Activated CD4-positive, alpha-beta T cell treated with anti-CD3 and anti-CD28 coated beads, Interleukin-2, Interleukin-4, amounts not matched to agents 100 ng/mL and 50 ng/mL, durations not matched to agents 16 hours and 8 hours (primary cell): ENCODE measurements around the gene KLHDC8B.

ENCODE experiments used
- DNase-seq: peaks from one replicate; pipeline ENCODE4 v3.0.0-alpha.2; 2020; ENCODE audit warnings: low spot score

The KLHDC8B gene

DNA sequence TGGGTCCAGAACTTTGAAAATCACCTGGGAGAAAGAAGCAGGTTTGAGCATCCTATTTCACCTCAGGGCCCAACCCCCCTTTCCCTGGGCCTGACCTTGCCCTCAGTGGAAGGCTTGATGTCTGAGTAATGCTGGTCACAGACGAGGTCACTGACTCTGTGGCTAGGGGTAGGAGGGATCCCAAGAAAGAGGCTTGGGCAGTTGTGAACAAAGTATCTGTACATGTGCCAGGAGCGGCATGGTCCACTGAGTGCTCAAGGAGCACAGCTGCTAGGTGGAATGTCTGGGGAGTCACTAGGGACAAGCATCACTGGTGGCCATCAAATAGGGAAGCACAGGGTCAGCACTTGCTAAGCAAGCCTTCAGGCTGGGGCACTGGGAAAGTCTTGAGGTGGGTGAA lies 12.6 kb upstream of the KLHDC8B start:
- DNase-seq = no peak

DNA sequence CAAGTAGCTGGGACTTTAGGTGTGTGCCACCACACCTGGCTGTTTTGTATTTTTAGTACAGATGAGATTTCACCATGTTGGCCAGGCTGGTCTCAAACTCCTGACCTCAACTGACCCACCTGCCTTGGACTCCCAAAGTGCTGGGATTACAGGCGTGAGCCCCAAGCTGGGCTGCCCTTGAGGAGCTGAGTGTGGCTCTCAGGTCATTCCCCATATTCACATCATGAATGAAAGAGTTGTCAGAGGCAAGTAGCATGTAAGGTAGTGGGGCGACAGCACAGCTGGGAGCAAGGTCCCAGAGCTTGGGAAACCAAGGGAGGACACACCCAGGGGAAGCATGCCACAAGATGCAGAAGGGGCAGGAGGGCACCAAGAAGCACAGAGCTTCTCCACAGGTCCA lies 10.2 kb upstream of the KLHDC8B start:
- DNase-seq = no peak

DNA sequence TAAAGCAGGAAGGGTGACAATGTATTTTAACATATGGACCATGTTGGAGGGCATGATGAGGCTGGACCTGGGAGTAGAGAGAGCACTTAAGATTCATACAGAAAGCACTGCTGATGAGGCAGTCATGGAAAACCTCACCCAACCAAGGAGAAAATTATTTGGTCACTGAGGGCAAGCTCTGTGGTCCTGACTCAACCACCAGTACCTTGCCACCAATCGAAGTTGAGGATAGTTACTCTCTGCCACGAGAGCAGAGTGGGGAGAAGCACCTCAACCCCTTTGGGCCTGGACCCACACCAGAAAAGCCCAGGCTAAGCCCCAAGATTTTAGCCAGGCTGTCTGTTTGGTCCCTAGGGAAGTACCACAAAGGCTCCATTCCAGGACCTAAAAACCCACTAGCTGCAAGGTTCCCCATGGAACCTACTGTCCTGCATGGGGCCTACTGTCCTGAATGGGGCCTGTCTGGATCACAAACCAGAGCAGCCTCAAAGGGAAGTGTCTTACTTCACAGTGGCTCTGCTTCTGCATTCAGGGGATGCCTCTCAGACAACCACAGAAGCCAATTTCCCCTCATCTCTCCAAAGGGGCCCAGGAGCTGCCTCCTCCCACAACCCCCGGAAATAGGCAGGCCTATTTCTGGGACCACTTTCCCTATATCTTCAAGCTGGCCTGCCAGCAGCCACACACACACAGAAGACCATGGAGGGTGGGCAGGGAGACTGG lies 9.4 kb upstream of the KLHDC8B start:
- DNase-seq = peak; percentile 17

DNA sequence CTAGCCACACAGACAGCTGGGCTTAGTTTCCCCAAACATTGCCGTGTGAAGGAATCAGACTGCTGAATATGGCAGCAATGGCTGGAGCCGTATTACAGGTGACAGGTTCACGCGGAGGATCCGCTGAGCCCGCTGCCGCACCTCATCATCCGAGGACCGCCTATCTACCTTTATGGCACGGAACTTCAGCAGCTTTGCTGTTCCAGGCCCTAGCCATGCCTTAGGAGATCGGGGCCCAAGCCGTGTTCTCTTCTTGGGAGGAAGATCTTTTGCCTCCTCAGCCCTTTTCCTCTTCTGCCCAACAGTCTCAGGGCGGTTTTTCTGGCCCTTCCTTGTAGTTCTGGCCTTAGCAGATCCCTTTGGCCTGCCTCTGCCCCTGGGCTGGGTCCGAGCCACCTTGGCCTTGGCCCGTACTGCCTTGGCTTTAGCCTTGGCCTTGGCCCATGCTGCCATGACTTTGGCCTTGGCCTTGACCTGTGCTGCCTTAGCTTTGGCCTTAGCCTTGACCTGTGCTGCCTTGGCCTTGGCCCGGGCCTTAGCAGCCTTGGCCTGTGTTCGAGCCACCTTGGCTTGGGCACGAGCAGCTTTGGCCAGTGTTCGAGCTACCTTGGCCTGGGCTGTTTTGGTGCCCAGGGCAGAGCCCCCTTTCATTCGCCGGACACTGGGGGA lies 8.5 kb upstream of the KLHDC8B start:
- no peak for DNase-seq

DNA sequence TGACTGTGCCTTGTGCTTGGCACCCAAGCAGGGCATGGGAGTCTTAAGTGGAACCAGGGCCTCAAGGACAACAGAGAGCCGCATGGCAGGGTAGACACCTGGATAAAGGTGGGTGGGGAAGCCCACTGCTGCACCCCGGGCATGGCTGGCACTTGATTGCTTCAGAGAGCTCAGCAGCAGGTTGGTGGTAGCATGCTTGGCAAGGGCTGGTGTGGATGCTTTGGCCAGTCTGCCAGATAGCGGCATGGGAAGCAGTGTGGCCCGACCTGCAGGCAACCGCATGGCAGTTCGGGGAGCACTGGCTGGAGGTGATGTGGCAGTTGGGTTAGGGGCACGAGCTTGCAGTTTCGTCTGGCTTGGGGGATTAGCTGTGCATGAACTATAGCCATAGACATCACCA lies 7.8 kb upstream of the KLHDC8B start:
- DNase-seq = no peak

DNA sequence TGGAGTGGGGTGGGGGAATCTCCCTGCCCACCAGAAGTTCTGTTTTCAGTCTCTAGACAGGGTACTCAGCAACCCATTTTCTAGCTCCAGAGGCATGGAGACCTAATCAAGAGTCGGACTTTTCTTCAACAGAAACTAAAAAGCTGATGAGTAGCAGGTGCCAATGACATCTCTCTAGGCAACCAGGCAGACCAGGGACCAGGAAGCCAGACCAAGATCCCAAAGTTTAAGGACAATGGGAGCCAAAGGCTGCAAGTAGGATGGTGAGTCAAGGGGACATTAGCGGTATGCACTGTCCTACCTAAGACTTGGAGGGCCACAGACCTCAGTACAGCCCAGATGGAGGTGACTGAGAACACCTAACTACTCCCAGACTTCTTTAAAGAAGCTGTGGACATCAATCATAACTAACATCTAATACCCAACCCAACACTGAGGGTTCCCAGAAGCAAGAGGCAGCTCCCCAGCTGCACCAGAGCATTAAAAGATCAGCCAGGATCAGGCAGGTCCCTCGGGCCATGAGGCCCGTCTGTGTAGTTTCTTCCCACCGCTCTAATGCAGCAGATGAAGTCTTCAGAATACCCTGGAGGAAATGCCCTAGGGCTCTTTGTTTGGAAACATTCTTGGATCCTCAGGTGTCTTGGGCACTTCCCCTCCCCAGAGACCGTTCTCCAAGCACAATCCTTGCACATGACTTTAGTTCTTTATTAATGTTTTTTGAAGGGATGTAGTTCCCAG lies 6.2 kb upstream of the KLHDC8B start:
- DNase-seq = no peak

DNA sequence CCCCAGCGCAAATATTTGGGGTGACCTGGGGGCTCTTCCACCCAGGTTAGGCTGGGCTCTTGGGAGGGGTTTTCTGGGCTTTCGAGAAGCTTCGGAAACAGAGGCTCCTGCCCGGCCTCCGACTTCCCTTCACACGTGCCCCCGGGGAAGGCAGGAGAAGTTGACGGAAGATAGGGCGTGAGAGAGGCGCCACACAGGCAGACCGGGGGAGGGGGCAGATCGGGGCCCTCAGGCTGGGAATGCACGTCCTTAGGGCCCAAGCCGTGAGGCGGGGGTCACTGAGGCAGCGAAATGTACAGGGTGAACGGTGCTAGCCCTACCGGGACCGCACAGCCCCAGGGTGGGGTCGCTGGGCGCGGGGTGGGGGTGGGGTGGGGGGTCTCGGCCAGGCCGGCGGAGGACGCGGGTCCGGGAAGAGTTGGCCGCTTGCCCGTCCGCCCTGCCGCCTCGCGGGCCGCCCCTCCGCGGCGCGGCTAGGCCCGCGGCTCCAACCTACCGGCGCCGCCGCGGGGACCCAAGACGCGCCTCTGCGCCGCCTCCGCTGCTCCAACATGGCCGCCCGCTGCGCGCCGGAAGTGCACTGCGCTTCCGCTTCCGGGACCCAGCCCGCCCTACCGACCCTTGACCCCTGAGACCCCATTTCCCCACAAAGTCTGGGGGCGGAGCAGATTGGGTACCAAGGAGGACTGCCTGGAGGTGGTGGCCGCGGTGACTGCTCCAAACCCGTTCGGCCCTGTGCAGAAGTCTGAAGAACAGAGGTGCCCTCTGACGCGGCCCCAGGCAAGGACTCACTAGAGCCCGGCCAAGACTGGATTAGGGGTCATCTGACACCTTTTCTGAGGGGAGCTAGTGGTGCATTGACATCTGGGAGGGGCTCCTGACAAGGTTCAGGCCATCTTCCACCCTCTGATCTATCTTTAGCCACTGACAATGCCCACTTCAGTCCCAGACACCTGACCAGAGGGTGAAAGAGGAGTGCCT lies 5.3 kb upstream of the KLHDC8B start, which contains the start of gene CCDC71:
CCDC71 (minus strand) TSS at position 561 of the 981 bp plus-strand sequence. CDS start 2,123 bp downstream, outside the sequence.
- DNase-seq = peak; percentile 81

DNA sequence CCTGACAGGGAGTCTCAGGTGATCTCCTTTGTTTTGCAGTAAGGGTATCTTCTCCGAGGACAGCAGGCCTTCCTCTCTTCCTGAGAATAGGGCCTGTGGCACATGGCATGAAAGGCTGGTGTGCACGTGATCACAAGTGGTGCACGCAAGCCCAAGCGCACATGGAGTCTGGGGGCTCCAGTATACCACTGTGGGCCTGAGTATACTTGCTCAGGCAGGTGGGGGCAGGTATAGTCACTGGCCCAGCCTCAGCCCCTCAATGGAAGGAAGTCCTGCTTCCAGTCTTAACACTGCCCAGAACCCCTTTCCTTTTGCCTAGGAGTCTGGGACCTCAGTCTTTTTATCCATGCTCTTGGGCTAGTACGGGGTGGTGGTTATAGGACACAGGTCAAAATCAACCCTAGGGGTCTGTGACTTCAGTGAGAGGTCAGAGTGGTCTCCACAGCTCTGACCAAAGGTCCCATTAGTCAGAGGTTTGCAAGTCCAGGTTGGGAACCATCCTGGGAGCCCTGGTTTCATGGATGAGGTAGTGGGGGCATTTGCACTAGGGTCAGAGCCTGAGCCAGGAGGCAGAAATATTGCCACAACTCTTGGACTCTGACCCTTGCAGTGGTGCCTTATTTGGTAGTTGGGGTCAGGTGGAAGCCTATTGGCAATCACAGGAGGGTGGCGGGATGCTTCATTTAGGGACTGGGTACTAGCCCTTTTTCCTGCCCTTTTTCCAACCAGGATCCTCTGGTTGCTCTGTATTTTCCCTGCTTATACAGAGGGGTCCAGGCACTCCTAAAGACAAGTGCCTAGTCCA lies 4.4 kb upstream of the KLHDC8B start:
- DNase-seq = no peak

DNA sequence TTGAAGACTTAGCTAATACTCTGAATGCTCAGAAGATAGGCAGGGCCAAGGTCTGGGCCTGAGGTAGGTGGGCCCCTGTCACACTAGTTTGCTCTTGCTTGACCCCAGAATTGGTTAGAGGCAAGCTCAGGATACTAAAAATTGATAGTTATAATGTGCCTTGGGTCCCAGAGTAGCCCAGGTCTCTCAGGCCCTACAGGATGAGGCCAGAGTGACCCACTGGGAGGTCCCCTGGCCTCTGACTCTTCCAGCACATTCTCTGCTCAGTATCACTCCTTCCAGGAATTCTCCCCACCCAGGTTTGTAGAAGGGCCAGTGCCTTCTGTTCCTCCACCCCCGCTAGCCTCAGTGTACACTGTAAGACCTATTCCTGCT lies 667 bp upstream of the KLHDC8B start:
- DNase-seq = no peak

DNA sequence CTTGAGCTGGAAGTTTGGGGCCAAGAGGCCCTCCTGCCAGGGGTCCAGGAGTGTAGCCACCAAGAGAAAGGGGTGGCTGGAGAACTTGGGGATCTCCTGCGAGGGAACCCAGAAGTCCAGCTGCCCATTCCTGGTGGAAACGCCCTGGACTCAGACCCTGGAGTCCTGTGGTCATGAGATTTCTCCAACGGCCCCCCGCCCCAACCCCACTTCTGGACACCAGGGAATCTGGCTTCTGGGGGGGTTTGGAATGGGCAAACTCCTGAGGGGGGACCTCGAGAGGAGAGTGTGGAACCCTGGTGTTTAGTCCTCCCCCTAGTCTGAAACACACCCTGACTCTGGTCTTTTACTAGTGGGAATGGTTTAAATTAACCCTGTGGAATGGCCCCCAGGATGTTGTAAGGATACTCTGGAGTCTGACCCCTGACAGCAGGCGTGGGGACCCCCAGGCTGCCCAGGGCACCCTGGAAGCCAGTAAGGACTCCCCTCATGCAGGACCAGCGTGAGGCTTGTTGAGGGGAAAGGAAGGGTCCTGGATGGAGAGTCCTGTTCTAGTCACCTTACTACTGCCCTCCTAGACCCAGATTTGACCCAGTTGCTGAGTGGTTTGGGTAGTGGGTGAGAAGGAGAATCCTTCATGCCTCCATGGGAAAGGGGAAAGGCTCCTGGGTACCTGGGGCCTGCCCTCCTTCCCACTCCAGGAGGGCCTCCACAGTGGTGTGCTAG lies 540 bp downstream of the KLHDC8B start:
- no peak for DNase-seq

DNA sequence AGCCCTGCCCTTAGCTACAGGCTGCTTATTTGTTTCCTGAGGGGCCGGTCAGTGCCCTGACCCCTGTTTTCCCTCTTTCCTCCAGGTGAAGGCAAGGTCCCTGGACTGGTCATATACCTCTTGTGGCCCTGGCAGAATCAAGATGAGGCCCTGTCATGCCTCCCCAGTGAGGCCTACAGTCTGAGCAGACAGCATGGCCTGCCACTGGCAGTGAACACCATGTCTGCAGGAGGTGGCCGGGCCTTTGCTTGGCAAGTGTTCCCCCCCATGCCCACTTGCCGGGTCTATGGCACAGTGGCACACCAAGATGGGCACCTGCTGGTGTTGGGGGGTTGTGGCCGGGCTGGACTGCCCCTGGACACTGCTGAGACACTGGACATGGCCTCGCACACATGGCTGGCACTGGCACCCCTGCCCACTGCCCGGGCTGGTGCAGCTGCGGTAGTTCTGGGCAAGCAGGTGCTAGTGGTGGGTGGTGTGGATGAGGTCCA lies 1.2 kb downstream of the KLHDC8B start:
- no peak for DNase-seq

DNA sequence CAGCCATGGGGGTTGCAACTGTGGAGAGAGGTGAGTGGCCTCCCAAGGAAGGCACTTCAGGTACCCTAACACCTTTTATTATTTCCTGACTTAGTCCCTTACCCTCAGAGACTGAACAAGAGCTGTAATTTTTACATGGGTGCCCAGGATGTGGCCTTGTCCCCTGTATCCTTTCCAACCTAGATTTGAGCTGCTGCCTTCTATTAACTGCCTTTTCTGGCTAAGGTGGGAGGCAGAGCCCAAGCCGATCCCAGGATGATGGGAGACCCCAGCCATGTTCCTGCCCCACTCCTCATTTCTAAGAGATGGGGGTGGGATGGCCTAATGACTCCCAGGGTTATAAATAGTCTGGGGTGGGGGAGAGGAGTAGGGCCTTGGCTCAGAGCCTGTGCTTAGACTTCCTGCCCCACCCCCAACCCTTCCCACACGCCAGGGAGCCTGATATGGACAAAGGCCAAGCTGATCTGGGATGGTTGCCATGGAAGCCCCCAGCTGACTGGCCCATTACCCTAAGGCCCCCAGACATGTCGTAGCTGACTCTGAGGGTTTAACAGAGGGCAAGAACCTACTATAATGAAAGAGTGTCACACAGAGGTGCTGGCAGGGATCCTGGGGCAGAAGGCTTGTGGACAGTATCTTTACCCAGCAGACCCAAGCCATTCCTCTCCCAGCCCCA lies 1.9 kb downstream of the KLHDC8B start:
- DNase-seq = no peak

DNA sequence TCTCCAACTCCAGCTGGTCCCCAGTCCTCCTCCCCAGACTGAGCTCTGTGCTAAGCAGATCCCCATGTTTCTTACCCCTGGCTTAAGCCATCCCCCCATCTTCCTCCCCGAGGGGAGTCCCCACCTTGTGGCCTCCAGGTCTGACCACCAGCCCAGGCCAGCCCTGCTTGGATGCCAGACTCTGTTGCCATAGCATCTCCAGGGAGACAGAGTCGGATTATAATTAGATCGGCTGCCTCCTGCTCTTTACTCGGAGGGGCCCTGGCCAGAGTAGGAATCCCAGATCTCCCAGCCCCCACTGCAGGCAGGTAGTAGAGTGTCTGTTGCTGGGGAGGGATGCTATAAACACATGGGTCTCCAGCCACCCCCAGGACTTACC lies 2.4 kb downstream of the KLHDC8B start:
- no peak for DNase-seq

DNA sequence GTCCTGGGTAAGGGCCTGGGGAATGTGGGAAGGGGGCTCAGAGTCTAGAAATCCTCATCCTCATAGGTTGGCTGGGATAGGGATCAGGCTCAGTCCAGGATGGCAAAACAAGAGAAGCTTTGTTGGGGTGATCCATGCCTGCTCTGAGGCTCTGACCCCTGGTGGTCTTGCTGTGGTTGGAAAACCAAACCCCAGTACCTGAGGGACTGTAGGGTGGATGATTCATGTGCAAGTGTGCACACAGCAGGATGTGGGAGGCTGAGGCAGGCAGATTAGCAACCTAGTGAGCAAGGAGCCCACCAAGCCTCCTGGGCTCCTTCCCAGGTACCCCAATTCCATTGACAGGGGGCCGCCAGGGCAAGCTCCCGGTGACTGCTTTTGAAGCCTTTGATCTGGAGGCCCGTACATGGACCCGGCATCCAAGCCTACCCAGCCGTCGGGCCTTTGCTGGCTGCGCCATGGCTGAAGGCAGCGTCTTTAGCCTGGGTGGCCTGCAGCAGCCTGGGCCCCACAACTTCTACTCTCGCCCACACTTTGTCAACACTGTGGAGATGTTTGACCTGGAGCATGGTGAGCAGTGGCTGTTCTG lies 3.1 kb downstream of the KLHDC8B start:
- no peak for DNase-seq

DNA sequence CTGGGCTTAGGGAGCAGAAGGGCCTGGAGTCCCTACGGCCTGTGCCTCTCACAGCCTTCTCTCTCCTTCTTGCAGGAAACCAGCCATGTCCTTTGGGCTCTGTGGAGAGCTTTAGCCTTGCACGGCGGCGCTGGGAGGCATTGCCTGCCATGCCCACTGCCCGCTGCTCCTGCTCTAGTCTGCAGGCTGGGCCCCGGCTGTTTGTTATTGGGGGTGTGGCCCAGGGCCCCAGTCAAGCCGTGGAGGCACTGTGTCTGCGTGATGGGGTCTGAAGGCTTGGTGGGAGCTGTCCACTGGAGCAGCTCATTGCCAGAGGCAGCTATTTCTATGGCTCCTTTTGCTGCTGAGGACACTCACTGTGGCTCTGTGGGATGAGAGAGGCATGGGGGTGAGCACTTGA lies 4.1 kb downstream of the KLHDC8B start:
- no peak for DNase-seq

DNA sequence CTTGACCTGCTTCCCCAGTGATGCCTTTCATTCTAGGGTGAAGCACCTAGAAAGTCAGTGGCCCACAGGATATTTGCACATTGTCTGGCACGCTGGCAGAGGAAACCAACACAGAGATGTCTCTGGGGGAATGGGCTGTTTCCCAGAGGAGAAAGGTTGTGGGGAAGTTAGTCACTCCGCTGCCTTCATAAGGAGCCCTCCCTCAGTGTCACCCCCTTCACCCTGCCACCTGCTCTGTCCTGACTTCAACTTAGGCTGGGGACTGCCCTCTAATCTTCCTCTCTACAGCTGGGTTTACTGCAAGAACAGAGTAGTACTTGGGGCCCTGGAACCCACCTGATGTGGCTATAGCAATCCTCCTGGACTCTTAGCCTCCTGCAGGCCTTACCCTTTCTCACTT lies 5.7 kb downstream of the KLHDC8B start:
- DNase-seq = no peak

DNA sequence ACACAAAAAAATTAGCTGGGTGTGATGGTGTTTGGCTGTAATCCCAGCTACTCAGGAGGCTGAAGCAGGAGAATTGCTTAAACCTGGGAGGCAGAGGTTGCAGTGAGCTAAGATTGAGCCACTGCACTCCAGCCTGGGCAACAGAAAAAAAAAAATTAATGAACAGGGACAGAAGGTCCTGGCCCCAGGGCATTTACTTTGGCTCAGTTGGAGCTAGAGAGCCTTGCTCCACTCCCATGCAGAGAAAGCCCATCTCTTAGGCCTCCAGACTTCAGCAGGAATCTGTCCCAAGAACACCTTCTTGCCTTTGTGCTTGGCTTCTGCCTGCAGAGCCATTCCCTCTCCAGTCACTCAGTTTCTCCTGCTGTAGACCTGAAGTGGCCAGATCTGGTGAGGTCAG lies 8.7 kb downstream of the KLHDC8B start:
- no peak for DNase-seq

DNA sequence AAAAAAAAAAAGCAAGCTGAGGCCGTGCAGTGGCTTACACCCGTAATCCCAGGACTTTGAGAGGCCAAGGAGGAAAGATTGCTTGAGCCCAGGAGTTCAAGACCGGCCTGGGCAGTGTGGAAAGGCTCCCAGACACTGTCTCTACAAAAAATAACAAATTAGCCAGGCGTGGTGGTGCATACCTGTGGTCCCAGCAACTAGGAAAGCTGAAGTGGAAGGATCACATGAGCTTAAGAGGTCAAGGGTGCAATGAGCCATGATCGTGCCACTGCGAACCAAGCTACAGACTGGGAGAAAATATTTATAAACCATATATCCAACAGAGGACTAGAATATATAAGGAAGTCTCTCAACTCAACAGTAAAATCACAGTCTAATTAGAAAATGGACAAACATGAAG lies 10.0 kb downstream of the KLHDC8B start:
- DNase-seq = no peak

DNA sequence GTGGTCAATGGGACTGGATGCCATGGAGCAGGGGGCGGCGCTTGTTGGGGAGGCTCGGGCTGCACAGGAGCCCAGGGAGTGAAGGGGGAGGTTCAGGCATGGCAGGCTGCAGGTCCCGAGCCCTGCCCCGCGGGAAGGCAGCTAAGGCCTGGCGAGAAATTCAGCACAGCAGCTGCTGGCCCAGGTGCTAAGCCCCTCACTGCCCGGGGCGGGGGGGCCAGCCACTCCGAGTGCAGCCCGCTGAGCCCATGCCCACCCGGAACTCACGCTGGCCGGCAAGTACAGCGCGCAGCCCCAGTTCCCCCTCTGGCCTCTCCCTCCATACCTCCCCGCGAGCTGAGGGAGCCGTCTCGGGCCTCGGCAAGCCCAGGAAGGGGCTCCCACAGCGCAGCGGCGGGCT lies 11.3 kb downstream of the KLHDC8B start:
- DNase-seq = no peak
